Stimulated activated CD8-positive, alpha-beta memory T cell treated with anti-CD3 and anti-CD28 coated beads, Interleukin-4, amount 100 ng/mL, for 4 hours (primary cell): ENCODE data around the gene SLFN13.
"Not testable (repeated sequence)": the region's sequence is repeated elsewhere in the genome, so short reads cannot be mapped to it uniquely, and the experiment has no call there.

Source experiments
- DNase-seq, 2 donors: peaks; one replicate each; pipeline ENCODE4 v3.0.0-alpha.2; 2020; ENCODE audit warnings: low read depth in 2 of 2, low spot score in 1 of 2

Gene SLFN13, protein sequence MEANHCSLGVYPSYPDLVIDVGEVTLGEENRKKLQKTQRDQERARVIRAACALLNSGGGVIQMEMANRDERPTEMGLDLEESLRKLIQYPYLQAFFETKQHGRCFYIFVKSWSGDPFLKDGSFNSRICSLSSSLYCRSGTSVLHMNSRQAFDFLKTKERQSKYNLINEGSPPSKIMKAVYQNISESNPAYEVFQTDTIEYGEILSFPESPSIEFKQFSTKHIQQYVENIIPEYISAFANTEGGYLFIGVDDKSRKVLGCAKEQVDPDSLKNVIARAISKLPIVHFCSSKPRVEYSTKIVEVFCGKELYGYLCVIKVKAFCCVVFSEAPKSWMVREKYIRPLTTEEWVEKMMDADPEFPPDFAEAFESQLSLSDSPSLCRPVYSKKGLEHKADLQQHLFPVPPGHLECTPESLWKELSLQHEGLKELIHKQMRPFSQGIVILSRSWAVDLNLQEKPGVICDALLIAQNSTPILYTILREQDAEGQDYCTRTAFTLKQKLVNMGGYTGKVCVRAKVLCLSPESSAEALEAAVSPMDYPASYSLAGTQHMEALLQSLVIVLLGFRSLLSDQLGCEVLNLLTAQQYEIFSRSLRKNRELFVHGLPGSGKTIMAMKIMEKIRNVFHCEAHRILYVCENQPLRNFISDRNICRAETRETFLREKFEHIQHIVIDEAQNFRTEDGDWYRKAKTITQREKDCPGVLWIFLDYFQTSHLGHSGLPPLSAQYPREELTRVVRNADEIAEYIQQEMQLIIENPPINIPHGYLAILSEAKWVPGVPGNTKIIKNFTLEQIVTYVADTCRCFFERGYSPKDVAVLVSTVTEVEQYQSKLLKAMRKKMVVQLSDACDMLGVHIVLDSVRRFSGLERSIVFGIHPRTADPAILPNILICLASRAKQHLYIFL

GRCh38 chr17:35448214-35448898, at the start of gene SLFN13:
Gene SLFN13, minus strand, starts transcription at chr17:35448766. Its CDS starts 3,086 bp downstream, at chr17:35445680.
- DNase-seq, result peak; percentile 70 to 79

- no peak for DNase-seq
Observed at GRCh38 chr17:35496451-35497290, 48.1 kb upstream of the SLFN13 start.

- no peak for DNase-seq
Observed at GRCh38 chr17:35493040-35493439, 44.5 kb upstream of the SLFN13 start.

DNA sequence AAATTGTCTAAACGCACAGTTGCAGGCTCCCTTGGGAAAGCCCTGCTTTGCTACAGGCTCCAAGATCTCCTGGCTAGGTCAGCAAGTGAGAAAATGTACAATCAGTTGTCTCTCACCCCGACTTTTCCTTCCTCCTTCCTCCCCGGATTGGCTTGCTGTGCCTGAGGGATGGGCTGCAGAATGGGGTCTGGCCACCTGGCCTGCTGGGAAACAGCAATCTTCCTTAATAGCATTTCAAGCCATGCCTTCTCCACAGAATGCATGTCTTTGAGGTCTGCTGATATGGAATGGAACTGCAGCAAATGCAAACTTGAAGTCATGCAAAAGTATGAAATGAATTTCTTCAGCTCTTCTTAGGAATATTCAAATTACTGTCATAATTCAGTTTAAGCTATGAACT, 42.9 kb upstream of the SLFN13 start:
- DNase-seq, result no peak

GRCh38 chr17:35489944-35490343, 41.4 kb upstream of the SLFN13 start:
- no peak for DNase-seq

DNA sequence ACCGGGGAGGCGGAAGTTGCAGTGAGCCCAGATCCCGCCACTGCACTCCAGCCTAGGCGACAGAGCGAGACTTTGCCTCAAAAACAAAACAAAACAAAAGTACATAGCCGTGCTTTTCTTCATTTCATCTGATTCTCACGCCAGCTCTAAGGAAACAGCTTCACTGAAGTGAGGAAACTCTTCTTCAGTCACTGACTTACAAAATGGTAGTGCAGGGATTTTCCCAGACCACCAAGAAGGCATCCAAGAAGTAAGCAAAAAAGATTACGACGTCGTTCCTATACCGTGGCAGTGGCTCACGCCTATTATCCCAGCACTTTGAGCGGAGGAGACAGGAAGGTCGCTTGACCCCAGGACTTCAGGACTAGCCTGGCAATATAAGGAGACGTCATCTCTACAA, 40.4 kb upstream of the SLFN13 start:
- DNase-seq, result no peak

DNA sequence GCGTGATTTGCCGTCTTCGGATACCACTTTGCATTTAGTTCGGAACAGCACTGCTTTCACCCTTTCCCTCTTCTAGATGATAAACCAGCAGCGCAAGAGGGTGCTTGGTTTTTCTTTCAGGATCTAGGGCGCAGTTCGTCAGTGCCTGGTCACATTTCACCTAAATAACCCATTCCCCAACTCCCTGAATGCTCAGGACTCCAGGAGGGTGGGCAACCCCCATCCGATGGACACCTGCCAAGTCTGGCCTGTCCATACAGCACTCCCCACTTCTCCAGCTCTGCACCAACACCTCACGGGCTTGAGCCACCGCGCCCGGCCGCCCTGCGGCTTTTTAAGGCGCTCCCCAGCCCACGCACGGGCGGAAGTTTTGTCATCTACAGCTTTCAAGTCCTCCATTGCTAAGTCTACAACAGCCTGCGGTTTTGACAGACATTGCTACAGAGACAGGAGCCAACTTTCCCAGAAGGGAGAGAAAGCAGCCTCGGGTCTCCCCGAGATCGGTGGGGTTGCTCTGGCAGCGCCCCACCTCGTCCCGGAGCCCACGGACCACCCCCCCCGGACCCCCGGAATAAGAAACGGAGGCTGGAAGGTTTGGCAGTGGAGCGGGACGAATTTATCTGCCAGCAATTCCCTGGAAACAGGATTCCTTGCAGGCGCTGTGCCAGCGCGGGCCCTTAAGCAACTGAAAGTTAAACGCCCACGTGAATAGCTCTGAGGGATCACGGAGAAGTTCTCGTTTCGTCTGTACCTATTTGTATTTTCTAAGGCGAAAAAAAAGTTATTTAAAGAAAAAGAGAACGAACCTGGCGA, 38.6 kb upstream of the SLFN13 start:
- DNase-seq, result peak; percentile 61 to 70

DNA sequence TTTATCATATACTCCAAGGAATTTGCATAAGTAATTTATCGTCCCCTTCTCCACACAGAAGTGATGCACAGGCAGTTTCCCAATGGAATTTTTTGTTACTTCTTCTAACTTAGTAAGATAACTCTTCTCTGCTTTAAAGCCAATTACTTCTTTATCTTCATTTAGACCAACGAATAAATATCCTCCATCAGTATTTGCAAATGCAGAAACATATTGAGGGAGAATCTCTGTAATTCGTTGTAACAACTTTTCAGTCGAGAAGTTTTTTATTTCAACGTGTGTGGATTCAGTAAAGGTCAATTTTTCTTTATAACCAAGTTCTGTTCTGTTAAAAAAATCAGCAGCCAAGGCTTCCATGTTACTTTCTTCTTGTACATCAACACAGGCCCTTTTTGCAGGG, 30.7 kb upstream of the SLFN13 start:
- no peak for DNase-seq

GRCh38 chr17:35477248-35477647, 28.7 kb upstream of the SLFN13 start:
- no peak for DNase-seq

DNA sequence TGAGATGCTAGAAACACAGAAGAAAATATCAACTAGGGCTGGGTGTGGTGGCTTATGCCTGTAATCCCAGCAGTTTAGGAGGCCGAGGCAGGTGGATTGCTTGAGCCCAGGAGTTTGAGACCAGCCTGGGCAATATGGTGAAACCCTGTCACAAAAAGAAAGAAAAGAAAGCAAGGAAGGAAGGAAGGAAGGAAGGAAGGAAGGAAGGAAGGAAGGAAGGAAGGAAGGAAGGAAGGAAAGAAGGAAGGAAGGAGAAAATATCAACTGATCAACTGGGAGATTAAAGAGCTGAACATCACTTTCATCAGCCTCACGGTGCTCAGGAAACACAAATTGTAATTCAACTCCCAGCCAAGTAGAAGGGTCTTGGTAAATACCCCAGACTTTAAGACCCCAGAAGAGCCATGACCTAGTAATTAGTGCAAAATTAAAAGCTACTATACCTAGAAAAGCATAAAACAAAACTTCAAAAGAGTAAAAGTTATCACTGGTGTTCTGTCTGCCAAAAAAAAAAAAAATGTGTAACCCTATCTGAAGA, 27.8 kb upstream of the SLFN13 start:
- DNase-seq, result no peak

GRCh38 chr17:35468475-35468874, 19.9 kb upstream of the SLFN13 start:
- DNase-seq, result no peak

DNA sequence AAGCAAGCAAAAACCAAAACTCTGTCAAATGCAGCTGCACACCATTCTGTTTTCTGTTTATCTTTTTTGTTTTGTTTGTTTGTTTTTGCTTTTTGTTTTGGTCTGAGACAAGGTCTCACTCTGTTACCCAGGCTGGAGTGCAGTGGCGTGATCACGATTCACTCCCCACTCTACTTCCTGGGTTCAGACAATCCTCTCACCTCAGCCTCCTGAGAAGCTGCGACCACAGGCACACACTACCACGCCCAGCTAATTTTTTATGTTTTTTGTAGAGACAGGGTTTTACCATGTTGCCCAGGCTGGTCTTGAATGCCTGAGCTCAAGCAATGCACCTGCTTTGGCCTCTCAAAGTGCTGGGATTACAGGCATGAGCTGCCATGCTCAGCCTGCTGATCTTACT, 19.3 kb upstream of the SLFN13 start:
- DNase-seq, result no peak

DNA sequence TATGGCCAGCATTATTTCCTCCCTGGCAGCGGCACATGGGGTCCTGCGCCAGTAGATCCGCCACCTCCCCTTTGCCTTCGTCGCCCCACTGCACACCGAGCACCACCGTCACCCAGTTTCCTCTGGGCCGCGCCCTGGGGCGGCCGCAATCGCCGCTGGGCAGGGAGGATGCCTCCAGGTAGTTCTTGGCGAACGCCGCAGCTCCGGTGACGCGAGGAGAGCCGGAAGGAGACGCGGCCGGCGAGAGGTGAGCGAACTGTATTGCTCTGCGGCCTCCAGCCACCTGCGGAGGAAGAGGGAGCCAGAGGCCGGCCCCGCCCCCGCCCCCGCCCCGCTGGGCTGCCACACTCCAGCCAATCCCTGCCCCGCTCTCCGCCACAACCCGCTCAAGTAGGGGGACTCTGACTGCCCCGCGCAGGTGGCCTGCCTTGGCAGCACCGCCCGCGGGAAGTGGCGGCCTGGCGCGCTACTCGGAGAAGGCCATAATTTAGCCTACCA, 11.8 kb upstream of the SLFN13 start:
- DNase-seq, result peak in 1 of 2 donors; percentile 25

GRCh38 chr17:35454035-35454434, 5.5 kb upstream of the SLFN13 start:
- not testable (repeated sequence) for DNase-seq

GRCh38 chr17:35453171-35453570, 4.6 kb upstream of the SLFN13 start:
- DNase-seq, result no peak

DNA sequence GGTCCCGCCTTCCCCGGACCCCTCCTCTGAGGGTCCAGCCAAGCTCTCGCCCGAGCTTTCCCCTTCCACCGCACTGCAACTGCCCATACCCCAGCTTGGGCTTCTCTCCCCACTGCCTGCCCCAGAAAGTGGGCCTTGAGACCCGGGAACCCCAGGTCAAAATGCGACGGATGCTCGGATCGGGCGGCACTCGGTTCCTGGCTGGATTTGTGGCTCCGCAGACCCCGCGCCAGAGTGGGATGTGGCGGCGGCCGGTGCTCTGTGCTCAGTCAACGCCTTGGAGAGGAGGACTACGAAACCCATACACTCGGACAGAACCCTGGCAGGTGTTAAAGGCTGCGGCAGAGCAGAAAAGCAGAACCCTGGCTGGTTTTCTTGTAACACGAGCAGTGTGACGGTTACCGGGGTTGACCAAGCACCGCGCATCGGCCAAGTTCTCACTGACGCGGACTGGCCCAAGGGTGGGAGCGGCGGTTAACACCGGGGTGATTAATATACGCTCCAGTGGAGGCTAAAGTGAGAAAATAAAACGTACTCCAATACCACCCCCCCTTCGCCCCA, 885 bp upstream of the SLFN13 start:
- DNase-seq, result no peak

- no peak for DNase-seq
Observed at GRCh38 chr17:35448899-35449227, 297 bp upstream of the SLFN13 start.

GRCh38 chr17:35447499-35447898, 1.1 kb downstream of the SLFN13 start:
- DNase-seq, result no peak

- DNase-seq, result no peak
Observed at GRCh38 chr17:35438433-35438832, 10.1 kb downstream of the SLFN13 start.
